22Rv1 (cell line): ENCODE measurements around the gene RBM20.

ENCODE experiments used
- H3K27ac ChIP-seq: fragments of 450-650 bp; 2 replicates; pipeline ENCODE4 v1.5.1; 2017
- CTCF ChIP-seq: fragments of 450-650 bp; IDR thresholded peaks from 2 replicates; pipeline ENCODE4 v1.5.1; 2017; ENCODE audit warnings: mild to moderate bottlenecking
- ZFX ChIP-seq: fragments of 450-650 bp; IDR thresholded peaks from 2 replicates; pipeline ENCODE4 v1.6.1; 2017; ENCODE audit warnings: antibody characterized with exemption, borderline replicate concordance

The RBM20 gene

GRCh38 chr10:110820321-110820814 is 176.2 kb downstream of the RBM20 start:
- TF ChIP-seq CTCF (no peak), ZFX (no peak)
- H3K27ac ChIP-seq: no peak overlapping the region

- TF ChIP-seq CTCF (no peak), ZFX (no peak)
- no peak overlapping the region for H3K27ac ChIP-seq
Observed at GRCh38 chr10:110821508-110821907, 177.4 kb downstream of the RBM20 start.

GRCh38 chr10:110822035-110822711 is 178.0 kb downstream of the RBM20 start:
- TF ChIP-seq CTCF (no peak), ZFX (no peak)
- H3K27ac ChIP-seq: no peak overlapping the region

- H3K27ac ChIP-seq: no peak overlapping the region
- no peak for TF ChIP-seq ZFX
- TF ChIP-seq CTCF: no peak
Observed at GRCh38 chr10:110822712-110823311, 178.7 kb downstream of the RBM20 start.

- TF ChIP-seq CTCF (no peak), ZFX (no peak)
- H3K27ac ChIP-seq: no peak overlapping the region
Observed at GRCh38 chr10:110824152-110824441, 180.0 kb downstream of the RBM20 start.

- no peak overlapping the region for H3K27ac ChIP-seq
- TF ChIP-seq ZFX (no peak), CTCF (no peak)
Observed at GRCh38 chr10:110824660-110825059, 180.5 kb downstream of the RBM20 start.

- no peak overlapping the region for H3K27ac ChIP-seq
Observed at GRCh38 chr10:110825508-110825907, 181.4 kb downstream of the RBM20 start.

More at GRCh38 chr10:110825508-110825907, 181.4 kb downstream of the RBM20 start:
- TF ChIP-seq ZFX: no peak
- TF ChIP-seq CTCF: no peak
